ENCODE results near the gene DDX51.

Gene DDX51

GRCh38 chr12:132164426-132164825 is 20.3 kb upstream of the DDX51 start:
- TF ChIP-seq CTCF (IDR thresholded peaks at IDR 0.05; ENCODE audit: low read depth, low read length, missing control alignments), result no peak
- no peak overlapping the region for H3K4me3 ChIP-seq (ENCODE audit: low read depth, low read length)

GRCh38 chr12:132163911-132164288 is 19.8 kb upstream of the DDX51 start:
- no peak overlapping the region for H3K4me3 ChIP-seq (ENCODE audit: low read depth, low read length)
- TF ChIP-seq CTCF (IDR thresholded peaks at IDR 0.05; ENCODE audit: low read depth, low read length, missing control alignments), result no peak
- DNase-seq (ENCODE audit: low read depth), result no peak

More at GRCh38 chr12:132164426-132164825, 20.3 kb upstream of the DDX51 start:
- no peak for DNase-seq (ENCODE audit: low read depth)

GRCh38 chr12:132163041-132163910 is 19.2 kb upstream of the DDX51 start:
- no peak overlapping the region for H3K4me3 ChIP-seq (ENCODE audit: low read depth, low read length)
- TF ChIP-seq CTCF (IDR thresholded peaks at IDR 0.05; ENCODE audit: low read depth, low read length, missing control alignments), result no peak
- no peak for DNase-seq (ENCODE audit: low read depth)

GRCh38 chr12:132162508-132163031 is 18.5 kb upstream of the DDX51 start:
- TF ChIP-seq CTCF (IDR thresholded peaks at IDR 0.05; ENCODE audit: low read depth, low read length, missing control alignments), result no peak
- H3K4me3 ChIP-seq (ENCODE audit: low read depth, low read length), result no peak overlapping the region
- no peak for DNase-seq (ENCODE audit: low read depth)

GRCh38 chr12:132161796-132162507 is 17.8 kb upstream of the DDX51 start:
- TF ChIP-seq CTCF (IDR thresholded peaks at IDR 0.05; ENCODE audit: low read depth, low read length, missing control alignments), result no peak
- H3K4me3 ChIP-seq (ENCODE audit: low read depth, low read length), result no peak overlapping the region
- no peak for DNase-seq (ENCODE audit: low read depth)

- no peak for TF ChIP-seq CTCF (IDR thresholded peaks at IDR 0.05; ENCODE audit: low read depth, low read length, missing control alignments)
- no peak for DNase-seq (ENCODE audit: low read depth)
- H3K4me3 ChIP-seq (ENCODE audit: low read depth, low read length), result no peak overlapping the region
Measured at GRCh38 chr12:132161036-132161781, 17.1 kb upstream of the DDX51 start.
